Astrocyte (in vitro differentiated cells and primary cell): ENCODE data around the gene PCBP3.

Source experiments
- EZH2 ChIP-seq: IDR thresholded peaks from 2 replicates; pipeline ENCODE4 v1.6.1; 2012; ENCODE audit warnings: mild to moderate bottlenecking, low read length, inconsistent platforms; ENCODE audit not compliant: insufficient read depth
- TF ChIP-seq, protein P1 (sequence below): IDR thresholded peaks from 2 replicates; pipeline ENCODE4 v1.5.1; 2011; ENCODE audit warnings: low read depth, mild to moderate bottlenecking, inconsistent platforms, low read length, moderate library complexity; ENCODE audit not compliant: insufficient read depth

GRCh38 chr21:45841033-45841432 is 197.5 kb downstream of the PCBP3 start:
- TF ChIP-seq, protein P1, sequence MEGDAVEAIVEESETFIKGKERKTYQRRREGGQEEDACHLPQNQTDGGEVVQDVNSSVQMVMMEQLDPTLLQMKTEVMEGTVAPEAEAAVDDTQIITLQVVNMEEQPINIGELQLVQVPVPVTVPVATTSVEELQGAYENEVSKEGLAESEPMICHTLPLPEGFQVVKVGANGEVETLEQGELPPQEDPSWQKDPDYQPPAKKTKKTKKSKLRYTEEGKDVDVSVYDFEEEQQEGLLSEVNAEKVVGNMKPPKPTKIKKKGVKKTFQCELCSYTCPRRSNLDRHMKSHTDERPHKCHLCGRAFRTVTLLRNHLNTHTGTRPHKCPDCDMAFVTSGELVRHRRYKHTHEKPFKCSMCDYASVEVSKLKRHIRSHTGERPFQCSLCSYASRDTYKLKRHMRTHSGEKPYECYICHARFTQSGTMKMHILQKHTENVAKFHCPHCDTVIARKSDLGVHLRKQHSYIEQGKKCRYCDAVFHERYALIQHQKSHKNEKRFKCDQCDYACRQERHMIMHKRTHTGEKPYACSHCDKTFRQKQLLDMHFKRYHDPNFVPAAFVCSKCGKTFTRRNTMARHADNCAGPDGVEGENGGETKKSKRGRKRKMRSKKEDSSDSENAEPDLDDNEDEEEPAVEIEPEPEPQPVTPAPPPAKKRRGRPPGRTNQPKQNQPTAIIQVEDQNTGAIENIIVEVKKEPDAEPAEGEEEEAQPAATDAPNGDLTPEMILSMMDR, result no peak
- TF ChIP-seq EZH2, result no peak
